ENCODE results near the gene MAGI2. TPM values are rescaled to one million over a fixed set of nuclear protein-coding genes. Genes with fewer than 3 reads are reported as not detected.

MAGI2 gene
- total RNA-seq, 1 experiment from 2014 or later: 0.22 TPM

DNA sequence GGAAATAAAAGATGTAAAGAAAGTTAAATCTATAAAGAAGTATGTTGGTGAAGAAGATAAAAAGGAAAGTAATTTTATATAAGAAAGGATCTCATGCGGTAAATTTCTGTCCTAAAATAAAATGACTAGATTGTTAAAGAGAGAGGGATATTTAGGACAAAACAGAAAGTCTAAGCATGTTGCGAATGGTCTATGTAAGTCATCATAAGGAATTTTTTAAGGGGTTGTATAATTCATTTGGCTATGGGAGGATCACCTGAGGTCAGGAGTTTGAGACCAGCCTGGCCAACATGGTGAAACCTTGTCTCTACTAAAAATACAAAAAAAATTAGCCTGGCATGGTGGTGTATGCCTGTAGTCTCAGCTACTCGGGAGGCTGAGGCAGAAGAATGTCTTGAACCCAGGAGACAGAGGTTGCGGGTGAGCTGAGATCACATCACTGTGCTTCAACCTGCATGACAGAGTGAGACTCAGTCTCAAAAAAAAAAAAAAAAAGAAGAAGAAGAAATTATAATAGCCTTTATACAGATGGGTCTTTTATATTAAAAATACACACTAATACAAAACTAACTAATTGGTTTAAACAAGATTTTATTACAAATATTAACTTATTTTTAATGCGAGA lies 294.3 kb downstream of the MAGI2 start:
- Histone ChIP-seq H3K9me2 (ENCODE audit: insufficient read depth) (no peaks in the 10 kb centered on the region), H3K27me3 (ENCODE audit: insufficient read depth, low read length) (no peaks in the 10 kb centered on the region), H3K4me3 (replicated peaks in 1 of 2; ENCODE audit: low read depth in 1 of 2, low read length in 2 of 2) (no peak overlapping the region), H3K9me3 (ENCODE audit: control insufficient read depth in 1 of 2, insufficient read depth in 1 of 2, low read depth in 1 of 2, low read length in 2 of 2) (no peaks in the 10 kb centered on the region; a peak in 1 of 4 replicates), H4K20me1 (ENCODE audit: insufficient read depth) (no peaks in the 10 kb centered on the region), H3K27ac (ENCODE audit: low read depth, low read length) (no peak overlapping the region), H3K36me3 (ENCODE audit: control insufficient read depth in 1 of 2, insufficient read depth in 2 of 2, low read length in 2 of 2) (no peaks in the 10 kb centered on the region), H2AFZ (ENCODE audit: low read depth, low read length, poor library complexity, severe bottlenecking) (no peak overlapping the region), H3K4me2 (ENCODE audit: low read length) (no peak overlapping the region), H3K4me1 (ENCODE audit: control insufficient read depth in 1 of 2, insufficient read depth in 2 of 2, low read length in 2 of 2) (no peaks in the 10 kb centered on the region), H3K9ac (ENCODE audit: low read length) (no peak overlapping the region), H3K79me2 (ENCODE audit: insufficient read depth, low read length) (no peaks in the 10 kb centered on the region)
- ATAC-seq (no peak), DNase-seq (ENCODE audit: low read depth, low spot score) (no peak)
- ChIA-PET CTCF (no interaction called here), RAD21 (ENCODE audit: low non-redundant PET in 1 of 2, low total read pairs in 2 of 2, uncharacterized antibody in 2 of 2, unreplicated experiment in 2 of 2) (no interaction called here), POLR2A (no interaction called here)
- intact Hi-C loops (cut with micrococcal nuclease): no loop called here
- no TSS peak for BruUV-seq (replicated peaks)
- TF ChIP-seq TCF7L2 (IDR thresholded peaks at IDR 0.05; ENCODE audit: borderline replicate concordance, extremely low read depth, insufficient read depth, insufficient read length) (no peak), JUND (IDR thresholded peaks at IDR 0.05) (no peak), EZH2phosphoT487 (IDR thresholded peaks at IDR 0.05; ENCODE audit: borderline replicate concordance) (no peak), MAX (IDR thresholded peaks at IDR 0.05) (no peak), ZNF274 (IDR thresholded peaks at IDR 0.05; ENCODE audit: low read depth, low read length) (no peak), ELF1 (IDR thresholded peaks at IDR 0.05; ENCODE audit: borderline replicate concordance, low read depth) (no peak), SP1 (IDR thresholded peaks at IDR 0.05; ENCODE audit: low read depth) (no peak), YY1 (IDR thresholded peaks at IDR 0.05; ENCODE audit: extremely low read depth, insufficient replicate concordance, low read depth, low read length) (no peak), CEBPB (IDR thresholded peaks at IDR 0.05; ENCODE audit: low read depth) (no peak), POLR2AphosphoS5 (IDR thresholded peaks at IDR 0.05; ENCODE audit: low read depth, low read length) (no peak)

DNA sequence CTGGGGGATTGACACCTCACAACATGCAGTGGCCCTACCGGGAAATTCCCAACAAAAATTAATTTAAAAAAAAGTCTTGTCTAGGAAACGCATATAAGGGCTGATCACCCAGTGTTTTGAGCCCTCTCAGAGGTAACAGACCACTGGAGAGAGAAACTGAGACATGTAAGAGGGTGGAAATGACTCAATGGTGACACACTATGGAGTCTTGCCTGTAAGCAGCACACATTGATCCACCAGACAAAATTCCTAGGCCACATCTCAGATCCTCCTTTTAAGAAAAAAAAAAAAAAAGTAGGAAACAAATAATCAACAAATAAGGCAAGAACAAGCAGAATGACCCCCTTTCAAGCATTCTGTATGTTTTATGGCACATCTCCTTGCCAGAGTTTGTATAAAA lies 296.2 kb downstream of the MAGI2 start:
- Histone ChIP-seq H3K9me3 (ENCODE audit: control insufficient read depth in 1 of 2, insufficient read depth in 1 of 2, low read depth in 1 of 2, low read length in 2 of 2) (no peaks in the 10 kb centered on the region; a peak in 1 of 4 replicates), H3K9me2 (ENCODE audit: insufficient read depth) (no peaks in the 10 kb centered on the region), H2AFZ (ENCODE audit: low read depth, low read length, poor library complexity, severe bottlenecking) (no peak overlapping the region), H3K79me2 (ENCODE audit: insufficient read depth, low read length) (no peaks in the 10 kb centered on the region), H4K20me1 (ENCODE audit: insufficient read depth) (no peaks in the 10 kb centered on the region), H3K9ac (ENCODE audit: low read length) (no peak overlapping the region), H3K4me3 (replicated peaks in 1 of 2; ENCODE audit: low read depth in 1 of 2, low read length in 2 of 2) (no peak overlapping the region), H3K4me1 (ENCODE audit: control insufficient read depth in 1 of 2, insufficient read depth in 2 of 2, low read length in 2 of 2) (no peaks in the 10 kb centered on the region), H3K4me2 (ENCODE audit: low read length) (no peak overlapping the region), H3K27ac (ENCODE audit: low read depth, low read length) (no peak overlapping the region), H3K36me3 (ENCODE audit: control insufficient read depth in 1 of 2, insufficient read depth in 2 of 2, low read length in 2 of 2) (no peaks in the 10 kb centered on the region), H3K27me3 (ENCODE audit: insufficient read depth, low read length) (no peaks in the 10 kb centered on the region)
- ATAC-seq: no peak
- BruUV-seq (replicated peaks): no TSS peak
- RAD21 ChIA-PET (ENCODE audit: low non-redundant PET in 1 of 2, low total read pairs in 2 of 2, uncharacterized antibody in 2 of 2, unreplicated experiment in 2 of 2): no interaction called here
- intact Hi-C loops (cut with micrococcal nuclease): no loop called here
- DNase-seq (ENCODE audit: low read depth, low spot score): no peak
- TF ChIP-seq EZH2 (IDR thresholded peaks at IDR 0.05) (no peak), POLR2A (IDR thresholded peaks at IDR 0.05; ENCODE audit: borderline replicate concordance, extremely low read depth, insufficient read depth, insufficient read length) (no peak), ZBTB33 (IDR thresholded peaks at IDR 0.05; ENCODE audit: extremely low read depth, insufficient replicate concordance, low read length) (no peak), POLR2AphosphoS5 (IDR thresholded peaks at IDR 0.05; ENCODE audit: low read depth, low read length) (no peak), YY1 (IDR thresholded peaks at IDR 0.05; ENCODE audit: extremely low read depth, insufficient replicate concordance, low read depth, low read length) (no peak)
- POLR2A ChIA-PET: no interaction called here
- CTCF ChIA-PET: no interaction called here
